Activated T-cell treated with anti-CD3 and anti-CD28 coated beads for 4 hours (primary cell): Measurements from ENCODE around the gene LARGE2.
A peak's percentile ranks its signal among the peaks of the same experiment; 100 is the strongest.

ENCODE experiments used
- DNase-seq: peaks from one replicate; pipeline ENCODE4 v3.0.0-alpha.2; 2020

Gene LARGE2

GRCh38 chr11:45917286-45917622, 5.2 kb upstream of the LARGE2 start:
- no peak for DNase-seq

- peak; percentile 87 for DNase-seq
These were observed 4.7 kb upstream of the LARGE2 start, which contains the start of gene PEX16 for GRCh38 chr11:45917623-45918330. Gene PEX16, minus strand, starts transcription at chr11:45917877. Its CDS starts 66 bp downstream, at chr11:45917811.

- DNase-seq = peak; percentile 31
These were observed 4.0 kb upstream of the LARGE2 start for GRCh38 chr11:45918331-45918941.

GRCh38 chr11:45918962-45919675, 3.3 kb upstream of the LARGE2 start:
- no peak for DNase-seq

GRCh38 chr11:45919806-45920530, 2.5 kb upstream of the LARGE2 start:
- DNase-seq = no peak

- DNase-seq = no peak
These were observed 1.7 kb upstream of the LARGE2 start for GRCh38 chr11:45920531-45921477.

GRCh38 chr11:45921561-45922424, 663 bp upstream of the LARGE2 start:
- DNase-seq = no peak

GRCh38 chr11:45924036-45924915, 1.8 kb downstream of the LARGE2 start:
- DNase-seq = no peak

- DNase-seq = no peak
These were observed 2.5 kb downstream of the LARGE2 start for GRCh38 chr11:45924927-45925326.

- no peak for DNase-seq
These were observed 3.1 kb downstream of the LARGE2 start for GRCh38 chr11:45925550-45925949.

- no peak for DNase-seq
These were observed 3.5 kb downstream of the LARGE2 start for GRCh38 chr11:45926001-45926401.

GRCh38 chr11:45926536-45927331, 4.3 kb downstream of the LARGE2 start:
- DNase-seq = no peak

GRCh38 chr11:45927332-45927683, 4.9 kb downstream of the LARGE2 start:
- no peak for DNase-seq

GRCh38 chr11:45927684-45928413, 5.4 kb downstream of the LARGE2 start:
- DNase-seq = no peak

GRCh38 chr11:45928535-45929215, 6.2 kb downstream of the LARGE2 start:
- DNase-seq = no peak

GRCh38 chr11:45929486-45930030, 7.1 kb downstream of the LARGE2 start:
- no peak for DNase-seq

- no peak for DNase-seq
These were observed 7.8 kb downstream of the LARGE2 start for GRCh38 chr11:45930031-45930794.
